GM19395 (cell line): Measurements from ENCODE around the gene RAX2.

Source experiments
- ATAC-seq: cut with Tn5 transposase; IDR thresholded peaks from one replicate; pipeline ENCODE4 v1.9.1; 2021; ENCODE audit warnings: mild to moderate bottlenecking, moderate library complexity; ENCODE audit not compliant: unreplicated experiment

The RAX2 gene

DNA sequence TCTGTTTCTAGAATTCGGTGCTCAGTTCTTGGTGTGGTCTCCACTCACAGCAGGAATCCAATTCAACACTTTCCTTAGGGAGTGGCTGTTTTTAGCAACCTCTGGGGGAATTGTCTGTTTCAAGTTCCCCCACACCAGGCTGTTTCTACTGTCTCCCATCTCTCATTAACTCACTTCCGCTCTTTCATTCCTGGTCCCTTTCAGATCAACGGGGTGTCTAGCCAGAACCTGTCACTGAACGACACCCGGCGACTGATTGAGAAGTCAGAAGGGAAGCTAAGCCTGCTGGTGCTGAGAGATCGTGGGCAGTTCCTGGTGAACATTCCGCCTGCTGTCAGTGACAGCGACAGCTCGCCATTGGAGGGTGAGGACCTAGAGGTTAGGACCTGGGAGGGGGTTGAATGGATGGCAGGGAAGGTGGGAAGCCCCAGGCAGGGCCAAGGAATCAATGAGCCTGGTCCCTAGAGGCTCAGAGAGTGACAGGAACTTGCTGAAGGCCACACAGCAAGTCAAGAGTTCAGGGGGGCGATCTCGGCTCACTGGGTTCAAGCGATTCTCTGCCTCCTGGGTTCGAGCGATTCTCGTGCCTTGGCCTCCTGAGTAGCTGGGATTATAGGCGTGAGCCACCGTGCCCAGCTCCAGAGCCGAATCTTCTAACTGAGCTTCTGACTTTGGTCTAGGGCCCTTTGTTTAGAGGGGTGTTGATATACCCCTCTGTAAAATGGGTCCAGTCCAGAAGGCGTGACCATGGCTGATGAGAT lies 38.3 kb downstream of the RAX2 start:
- no peak for ATAC-seq

DNA sequence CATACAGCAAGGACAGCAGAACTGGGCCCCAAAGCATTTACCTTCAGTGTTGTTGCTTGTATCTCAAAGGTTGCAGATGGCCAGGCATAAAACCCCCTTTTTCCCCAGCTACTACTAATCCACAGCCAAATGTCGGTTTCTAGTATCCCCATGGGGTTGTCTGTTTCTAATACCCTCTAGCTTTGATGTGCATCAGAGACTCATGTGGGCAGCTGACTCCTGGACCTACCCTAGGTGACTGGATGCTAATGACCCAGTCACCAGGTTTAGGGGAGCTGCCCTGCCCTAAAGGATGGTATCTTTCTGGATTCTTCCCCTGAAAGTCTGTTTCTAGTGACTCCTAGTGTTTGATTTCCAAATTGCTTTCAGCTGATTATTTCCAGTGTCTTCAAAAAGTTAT lies 39.9 kb downstream of the RAX2 start:
- ATAC-seq, result no peak

DNA sequence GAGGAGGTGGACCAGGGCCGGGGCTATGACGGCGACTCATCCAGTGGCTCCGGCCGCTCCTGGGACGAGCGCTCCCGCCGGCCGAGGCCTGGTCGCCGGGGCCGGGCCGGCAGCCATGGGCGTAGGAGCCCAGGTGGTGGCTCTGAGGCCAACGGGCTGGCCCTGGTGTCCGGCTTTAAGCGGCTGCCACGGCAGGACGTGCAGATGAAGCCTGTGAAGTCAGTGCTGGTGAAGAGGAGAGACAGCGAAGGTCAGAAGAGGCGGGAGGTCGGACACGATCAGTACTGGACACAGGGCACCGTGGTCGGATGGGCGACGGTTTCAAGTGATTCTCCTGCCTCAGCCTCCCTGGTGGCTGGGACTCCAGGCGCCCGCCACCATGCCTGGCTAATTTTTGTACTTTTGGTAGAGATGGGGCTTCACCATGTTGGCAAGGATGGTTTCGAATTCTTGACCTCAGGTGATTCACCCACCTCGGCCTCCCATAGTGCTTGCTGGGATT lies 41.5 kb downstream of the RAX2 start:
- ATAC-seq, result no peak

DNA sequence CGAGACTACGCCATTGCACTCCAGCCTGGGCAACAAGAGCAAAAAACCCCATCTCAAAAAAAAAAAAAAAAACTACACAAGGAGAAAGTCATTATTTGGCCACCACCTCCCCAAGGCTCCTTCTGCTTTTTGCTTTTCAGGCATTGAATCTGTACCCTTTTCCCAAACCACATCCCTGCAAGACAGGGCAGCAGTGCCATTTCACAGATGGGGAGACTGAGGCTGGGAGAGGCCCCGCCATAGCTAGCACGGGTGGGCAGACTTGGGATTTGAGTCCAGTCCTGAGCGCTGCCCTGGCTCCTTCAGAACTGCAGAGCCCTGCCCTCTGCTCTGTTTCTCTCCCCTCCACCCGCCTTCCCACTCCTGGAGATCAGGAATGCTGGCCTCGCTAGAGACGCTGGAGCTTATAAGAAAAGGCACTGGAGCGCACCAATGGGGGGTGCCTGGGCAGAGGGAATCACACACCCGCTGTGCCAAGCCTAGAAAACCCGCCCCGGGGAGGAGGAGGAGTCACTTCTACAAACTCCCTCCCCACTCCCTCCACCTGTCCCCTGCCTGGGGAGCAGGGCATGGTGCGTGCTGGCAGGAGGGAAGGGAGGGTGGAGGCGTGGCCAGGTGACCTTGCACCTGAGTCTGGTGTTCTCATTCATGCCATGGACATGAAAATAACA lies 46.3 kb downstream of the RAX2 start:
- no peak for ATAC-seq

DNA sequence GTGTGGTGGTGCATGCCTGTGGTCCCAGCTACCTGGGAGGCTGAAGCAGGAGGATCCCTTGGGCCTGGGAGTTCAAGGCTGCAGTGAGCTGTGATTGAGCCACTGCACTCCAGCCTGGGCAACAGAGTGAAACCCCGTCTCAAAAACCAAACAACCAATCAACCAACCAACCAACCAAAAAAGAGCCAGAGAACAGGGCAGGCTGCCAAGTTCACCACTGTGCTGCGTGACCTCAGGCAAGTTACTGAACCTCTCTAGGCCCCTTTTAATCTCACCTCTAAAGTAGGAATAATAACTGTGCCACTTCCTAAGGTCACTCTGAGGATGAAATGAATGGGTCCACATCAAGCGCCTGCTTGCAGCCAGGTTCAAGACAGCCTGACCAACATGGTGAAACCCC lies 46.9 kb downstream of the RAX2 start:
- ATAC-seq, result no peak

DNA sequence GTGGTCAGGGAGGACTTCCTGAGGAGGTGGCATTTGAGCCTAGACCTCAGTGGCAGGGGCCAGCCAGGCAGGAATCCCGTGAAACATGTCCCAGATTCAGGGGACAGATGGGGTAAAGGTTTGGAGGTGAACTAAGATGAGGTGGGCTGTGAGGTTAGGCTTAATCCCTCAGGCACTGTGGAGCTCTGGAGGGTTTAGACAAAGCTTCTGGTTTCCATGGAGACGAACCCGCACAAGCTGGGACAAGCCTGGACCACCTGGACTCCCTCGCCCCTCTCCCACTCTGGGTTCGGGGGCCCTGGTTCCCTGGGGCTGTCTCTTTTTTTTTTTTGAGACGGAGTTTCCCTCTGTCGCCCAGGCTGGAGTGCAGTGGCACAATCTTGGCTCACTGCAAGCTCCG lies 48.1 kb downstream of the RAX2 start:
- no peak for ATAC-seq

DNA sequence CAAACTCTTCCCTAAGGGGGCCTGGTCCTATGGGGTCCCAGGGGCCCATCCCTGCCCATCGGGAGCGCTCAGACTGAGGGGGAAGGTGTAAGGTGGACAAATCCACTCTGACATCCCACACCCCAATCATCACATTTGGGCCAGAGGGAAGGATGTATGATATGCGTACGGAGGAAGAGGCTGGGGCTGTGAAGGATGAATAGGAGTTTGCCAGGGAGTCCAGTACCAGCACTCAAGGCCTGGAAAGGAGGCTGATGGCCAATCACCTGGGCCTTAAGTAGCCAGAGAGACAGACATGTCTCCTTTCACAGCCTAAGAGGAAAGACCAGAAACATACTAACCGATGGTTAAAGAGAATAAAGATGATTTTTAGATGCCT lies 48.9 kb downstream of the RAX2 start:
- ATAC-seq, result no peak

DNA sequence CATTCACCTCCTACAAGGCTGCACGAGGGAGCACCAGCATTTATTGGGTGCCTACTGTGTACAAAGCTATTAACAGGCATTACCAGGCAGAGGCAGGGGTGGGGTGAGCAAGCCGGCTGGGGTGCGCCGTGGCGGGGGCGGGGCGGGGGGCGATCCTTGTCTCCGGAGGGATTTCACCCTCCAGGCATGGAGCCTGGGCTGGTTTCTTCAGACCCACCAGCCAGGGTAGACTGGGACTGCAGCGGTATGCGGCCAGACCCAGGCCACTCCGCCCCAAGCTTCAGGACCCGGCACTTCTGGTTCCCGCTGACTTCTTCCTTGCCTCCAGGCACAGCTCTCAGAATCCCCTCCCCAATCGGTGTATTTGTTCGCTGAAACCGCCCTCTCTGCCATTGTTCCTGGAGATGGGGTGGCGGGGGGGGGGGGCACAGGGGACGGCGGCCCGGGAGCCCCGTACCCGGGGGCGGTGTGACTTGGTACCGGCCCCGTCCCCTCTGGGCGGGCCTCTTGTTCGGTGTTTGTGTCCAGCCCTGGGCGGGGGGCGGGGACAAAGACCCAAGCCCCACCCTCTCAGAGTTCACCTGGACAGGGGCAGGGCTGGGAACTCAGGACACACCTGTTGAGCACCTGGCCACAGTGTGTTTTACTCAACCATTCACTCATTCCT lies 49.5 kb downstream of the RAX2 start:
- ATAC-seq, result no peak

DNA sequence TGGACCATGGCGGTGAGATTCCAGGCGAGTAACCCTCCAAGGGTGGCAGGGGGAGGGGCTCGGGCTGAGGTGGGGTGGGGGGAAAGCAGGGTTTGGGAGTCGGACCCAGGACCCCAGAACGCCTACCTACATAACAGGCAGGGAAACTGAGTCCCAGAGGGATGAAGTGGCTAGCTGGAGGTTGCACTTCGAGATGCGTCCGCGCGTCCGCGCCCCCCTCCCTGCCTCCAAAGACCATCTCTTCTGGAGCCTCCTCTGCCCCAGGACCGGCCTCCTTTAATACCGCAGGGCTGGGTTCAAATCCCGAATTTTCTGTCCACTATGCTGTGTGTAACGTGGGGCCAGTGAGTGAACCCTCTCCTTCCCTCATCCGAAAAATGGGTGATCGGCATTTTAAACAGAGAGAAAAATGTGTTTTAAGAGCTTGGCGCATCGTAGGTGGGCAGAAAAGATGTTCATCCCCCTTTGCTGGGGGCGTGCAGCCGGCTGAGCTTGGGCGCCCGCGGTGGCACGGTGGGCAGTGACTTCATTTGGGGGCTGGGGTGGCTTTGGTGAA lies 50.1 kb downstream of the RAX2 start:
- ATAC-seq, result no peak

DNA sequence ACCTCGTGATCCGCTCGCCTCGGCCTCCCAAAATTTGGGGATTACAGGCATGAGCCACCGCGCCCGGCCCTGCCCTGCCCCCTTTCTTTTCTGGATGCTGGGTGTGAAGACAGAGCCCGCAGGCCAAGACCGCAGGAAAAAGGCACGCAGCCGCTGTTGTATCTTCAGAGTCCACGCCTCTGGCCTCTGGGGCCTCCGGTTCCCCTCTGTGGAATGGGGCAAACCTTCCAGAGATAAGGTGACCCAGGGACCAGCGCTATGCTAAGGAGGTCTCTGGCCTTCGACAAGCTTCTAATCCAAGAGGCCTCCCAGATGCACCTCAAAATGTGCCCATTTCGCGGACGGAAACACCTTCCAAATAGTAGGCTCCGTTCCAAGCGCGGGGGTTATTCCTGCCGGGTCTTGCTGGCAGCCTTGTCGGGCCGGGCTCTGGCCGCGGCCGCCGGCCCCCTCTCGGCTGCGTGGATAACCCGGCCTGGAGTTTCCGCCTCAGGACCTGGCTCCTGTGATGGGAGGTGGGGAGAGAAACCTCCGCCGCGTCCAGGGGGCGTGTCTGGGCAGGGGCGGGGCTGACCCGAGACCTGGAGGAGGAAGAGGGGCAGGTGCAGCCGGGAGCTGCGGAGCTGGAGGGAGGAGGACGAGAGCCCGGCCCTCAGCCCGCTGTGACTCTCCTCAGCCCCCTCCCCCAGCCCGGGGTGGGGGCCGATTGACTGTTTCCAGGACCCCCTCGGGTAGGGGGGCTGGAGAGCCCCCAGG lies 50.7 kb downstream of the RAX2 start:
- ATAC-seq, result no peak

DNA sequence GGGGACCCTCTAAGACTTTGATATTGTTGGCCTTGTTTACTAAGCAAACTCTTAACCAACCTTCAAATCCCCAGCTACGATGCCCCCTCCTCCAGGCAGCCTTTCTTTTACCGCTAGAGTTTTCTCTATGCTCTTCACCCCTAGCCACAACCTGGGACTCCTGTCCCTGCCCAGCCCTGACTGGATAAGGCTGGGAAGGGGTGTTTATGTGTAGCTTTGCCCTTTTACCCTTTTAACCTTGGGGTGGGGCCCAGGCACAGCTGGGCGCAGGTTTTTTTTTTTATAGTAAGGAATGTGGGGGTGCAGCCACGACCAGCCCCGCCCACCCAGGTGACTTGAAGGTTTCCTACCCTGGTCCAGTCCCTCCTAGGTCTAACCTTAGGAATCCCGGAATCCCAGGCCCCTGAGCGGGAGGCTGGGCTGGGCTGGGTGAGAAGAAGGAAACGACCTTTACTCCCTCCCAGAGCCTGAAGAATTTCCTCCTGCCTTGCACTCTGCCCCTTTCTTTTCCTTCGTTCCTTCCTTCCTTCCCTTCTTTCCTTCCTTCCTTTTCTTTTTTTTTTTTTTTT lies 51.6 kb downstream of the RAX2 start:
- ATAC-seq, result no peak

DNA sequence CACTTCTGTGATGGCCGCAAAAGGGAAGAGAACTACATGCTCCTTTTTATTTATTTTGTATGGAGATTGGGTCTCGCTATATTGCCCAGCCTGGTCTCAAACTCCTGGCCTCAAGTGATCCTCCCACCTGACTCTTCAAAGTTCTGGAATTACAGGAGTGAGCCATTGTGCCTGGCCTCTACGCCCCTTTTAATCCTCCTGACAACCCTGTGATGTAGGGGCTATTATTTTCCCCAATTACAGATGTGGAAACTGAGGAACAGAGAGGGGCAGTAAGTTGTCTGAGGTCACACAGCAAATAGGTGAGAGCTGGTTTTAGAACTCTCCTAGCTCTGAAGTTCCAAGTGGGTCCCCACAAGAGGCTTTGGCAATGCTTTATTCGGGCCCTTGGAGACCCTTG lies 52.2 kb downstream of the RAX2 start:
- no peak for ATAC-seq
